Liver (tissue), 9 donors: ENCODE data around the gene RCOR1. TPM values are rescaled to one million over a fixed set of nuclear protein-coding genes. Genes with fewer than 3 reads are reported as not detected.

Experiments
- DNase-seq: peaks from one replicate; pipeline ENCODE4 v3.0.0-alpha.2; 2017; ENCODE audit warnings: low spot score
- H3K27ac ChIP-seq, 2 donors: one replicate each; pipeline ENCODE4 v1.7.0; 2013; ENCODE audit warnings: inconsistent platforms in 2 of 2, low read length in 2 of 2, control low read depth in 1 of 2, low read depth in 1 of 2, mild to moderate bottlenecking in 1 of 2
- H3K27me3 ChIP-seq, 4 donors: one replicate each; pipeline versions ENCODE4 v1.6.1 to v1.7.0; 2013; ENCODE audit warnings: low read length in 3 of 4, inconsistent platforms in 1 of 4, mild to moderate bottlenecking in 1 of 4, moderate library complexity in 1 of 4; ENCODE audit not compliant: control insufficient read depth in 4 of 4, insufficient read depth in 4 of 4
- H3K36me3 ChIP-seq, 4 donors: one replicate each; pipeline versions ENCODE4 v1.6.1 to v1.7.0; 2013; ENCODE audit warnings: low read length in 3 of 4, mild to moderate bottlenecking in 3 of 4, low read depth in 1 of 4, moderate library complexity in 1 of 4; ENCODE audit not compliant: control insufficient read depth in 4 of 4, insufficient read depth in 3 of 4
- H3K4me1 ChIP-seq, 4 donors: one replicate each; pipeline versions ENCODE4 v1.6.1 to v1.7.0; 2013; ENCODE audit warnings: low read length in 3 of 4, mild to moderate bottlenecking in 3 of 4, moderate library complexity in 1 of 4; ENCODE audit not compliant: control insufficient read depth in 4 of 4, insufficient read depth in 4 of 4
- H3K4me3 ChIP-seq, 3 donors: one replicate each; pipeline versions ENCODE4 v1.6.1 to v1.7.0; 2013; ENCODE audit warnings: low read length in 3 of 3, control low read depth in 1 of 3, low read depth in 1 of 3, mild to moderate bottlenecking in 1 of 3
- H3K9ac ChIP-seq, 2 donors: one replicate each; pipeline ENCODE4 v1.7.0; 2013; ENCODE audit warnings: low read length in 2 of 2, mild to moderate bottlenecking in 2 of 2, moderate library complexity in 2 of 2, control low read depth in 1 of 2, low read depth in 1 of 2
- H3K9me3 ChIP-seq, 4 donors: one replicate each; pipeline versions ENCODE4 v1.6.1 to v1.7.0; 2013; ENCODE audit warnings: low read length in 3 of 4; ENCODE audit not compliant: control insufficient read depth in 4 of 4
- ATF3 ChIP-seq: IDR thresholded peaks from 2 replicates; pipeline ENCODE4 v1.6.1; 2016; ENCODE audit warnings: antibody characterized with exemption
- CTCF ChIP-seq: fragments of 150-350 bp; IDR thresholded peaks from 2 replicates; pipeline ENCODE4 v1.5.1; 2017; ENCODE audit warnings: improper control_type of control experiment, low read depth, low read length; ENCODE audit not compliant: missing input control
- EGR1 ChIP-seq, 2 donors: IDR thresholded peaks; 2 replicates each; pipeline ENCODE4 v1.6.1; 2016 to 2018; ENCODE audit warnings: antibody characterized with exemption in 2 of 2, low read depth in 2 of 2
- FOXA1 ChIP-seq: IDR thresholded peaks from 2 replicates; pipeline ENCODE4 v1.6.1; 2016; ENCODE audit warnings: antibody characterized with exemption
- FOXA2 ChIP-seq: IDR thresholded peaks from 2 replicates; pipeline ENCODE4 v1.6.1; 2016; ENCODE audit warnings: antibody characterized with exemption
- GABPA ChIP-seq, 2 donors: IDR thresholded peaks in 1 of 2; conservative IDR thresholded peaks in 1 of 2; 2 replicates each; pipeline ENCODE4 v1.6.1; 2016; ENCODE audit warnings: antibody characterized with exemption in 2 of 2, mild to moderate bottlenecking in 1 of 2, moderate library complexity in 1 of 2
- HNF4A ChIP-seq, 2 donors: conservative IDR thresholded peaks; 2 replicates each; pipeline ENCODE4 v1.6.1; 2016; ENCODE audit warnings: antibody characterized with exemption in 2 of 2, mild to moderate bottlenecking in 2 of 2
- HNF4G ChIP-seq: IDR thresholded peaks from 2 replicates; pipeline ENCODE4 v1.6.1; 2016; ENCODE audit warnings: antibody characterized with exemption
- JUND ChIP-seq, 2 donors: IDR thresholded peaks; 2 replicates each; pipeline ENCODE4 v1.6.1; 2016; ENCODE audit warnings: antibody characterized with exemption in 2 of 2
- MAX ChIP-seq: IDR thresholded peaks from 2 replicates; pipeline ENCODE4 v1.6.1; 2016; ENCODE audit warnings: antibody characterized with exemption
- NR2F2 ChIP-seq: IDR thresholded peaks from 2 replicates; pipeline ENCODE4 v1.6.1; 2016; ENCODE audit warnings: antibody characterized with exemption
- RAD21 ChIP-seq, 2 donors: IDR thresholded peaks; 2 replicates each; pipeline ENCODE4 v1.6.1; 2016; ENCODE audit warnings: antibody characterized with exemption in 2 of 2, mild to moderate bottlenecking in 2 of 2
- REST ChIP-seq: IDR thresholded peaks from 2 replicates; pipeline ENCODE4 v1.6.1; 2016; ENCODE audit warnings: antibody characterized with exemption, mild to moderate bottlenecking
- RXRA ChIP-seq, 2 donors: IDR thresholded peaks; 2 replicates each; pipeline ENCODE4 v1.6.1; 2017 to 2018; ENCODE audit warnings: antibody characterized with exemption in 2 of 2, mild to moderate bottlenecking in 1 of 2
- SP1 ChIP-seq: IDR thresholded peaks from 2 replicates; pipeline ENCODE4 v1.6.1; 2018; ENCODE audit warnings: antibody characterized with exemption, mild to moderate bottlenecking
- TAF1 ChIP-seq: conservative IDR thresholded peaks from 2 replicates; pipeline ENCODE4 v1.6.1; 2016; ENCODE audit warnings: antibody characterized with exemption, mild to moderate bottlenecking
- YY1 ChIP-seq: IDR thresholded peaks from 2 replicates; pipeline ENCODE4 v1.6.1; 2016; ENCODE audit warnings: antibody characterized with exemption, mild to moderate bottlenecking
- ZBTB33 ChIP-seq: IDR thresholded peaks from 2 replicates; pipeline ENCODE4 v1.6.1; 2016; ENCODE audit warnings: antibody characterized with exemption
- WGBS: extraction: QIAGEN DNeasy Blood & Tissue Kit; methylation state at CpG from one replicate; pipeline ENCODE4 v1.1.7; 2013; 5-methylcytosine and 5-hydroxymethylcytosine counted together
- polyA plus RNA-seq, 2 donors: library from polyadenylated mRNA; stranded (reverse) in 1 of 2; unstranded in 1 of 2; fragments of 200-250 nt in 1 of 2; fragments of >200 nt in 1 of 2; fragmentation: Nextera tagmentation in 1 of 2; extraction: Ambion mirVana in 1 of 2; gene quantifications; one replicate each; pipeline versions ENCODE4 v1.2.1 to v1.2.3, GENCODE V29; 2013 to 2015
- total RNA-seq, 2 donors: library from RNA; depleted of rRNA; stranded (reverse); fragments of >200 nt; gene quantifications; one replicate each; pipeline ENCODE4 v1.2.3, GENCODE V29; 2014
- donor health status: healthy.
- donor health status: healthy.
- donor health status: healthy.
- donor health status: healthy.
- donor health status: healthy.

RCOR1 gene
- total and polyA plus RNA-seq, 4 donors = 4.2 to 17.0 (median 5.7) TPM

- Histone ChIP-seq H3K9ac (no peak overlapping the region), H3K4me3 (no peak overlapping the region), H3K9me3 (no peaks in the 10 kb centered on the region), H3K36me3 (no peaks in the 10 kb centered on the region), H3K27ac (no peak overlapping the region), H3K27me3 (no peaks in the 10 kb centered on the region), H3K4me1 (peaks cover 1 to 10% (median 5%) of the 10 kb centered on the region in 4 donors)
- 96% methylated on average over 3 of the region's 3 CpGs for WGBS
- DNase-seq = no peak
- no peak for TF ChIP-seq RAD21 (IDR thresholded peaks at IDR 0.05)
- TF ChIP-seq HNF4A (conservative IDR thresholded peaks at IDR 0.05) = no peak
- no peak for TF ChIP-seq GABPA (IDR thresholded peaks at IDR 0.05 in 1 of 2, conservative IDR thresholded peaks at IDR 0.05 in 1 of 2)
- no peak for TF ChIP-seq NR2F2
- TF ChIP-seq CTCF = no peak
- TF ChIP-seq MAX = no peak
- no peak for TF ChIP-seq JUND (IDR thresholded peaks at IDR 0.05)
- TF ChIP-seq FOXA2 = no peak
- no peak for TF ChIP-seq YY1
- TF ChIP-seq SP1 = no peak
- TF ChIP-seq ATF3 = no peak
- TF ChIP-seq FOXA1 = no peak
- TF ChIP-seq TAF1 = no peak
These were observed 32.2 kb downstream of the RCOR1 start for GRCh38 chr14:102624666-102625065.

- 72% methylated on average over 6 of the region's 6 CpGs for WGBS
- Histone ChIP-seq H3K9me3 (no peaks in the 10 kb centered on the region), H3K9ac (no peak overlapping the region), H3K4me3 (no peak overlapping the region), H3K4me1 (peaks cover 1 to 10% (median 5%) of the 10 kb centered on the region in 4 donors), H3K27ac (peak overlapping the region in 1 of 2 donors; percentile 3), H3K27me3 (no peaks in the 10 kb centered on the region), H3K36me3 (no peaks in the 10 kb centered on the region)
- no peak for TF ChIP-seq FOXA1
- TF ChIP-seq HNF4A (conservative IDR thresholded peaks at IDR 0.05) = peak; percentile 74 to 90
- TF ChIP-seq HNF4G = no peak
- TF ChIP-seq CTCF = no peak
- no peak for TF ChIP-seq FOXA2
- TF ChIP-seq TAF1 = no peak
- TF ChIP-seq JUND (IDR thresholded peaks at IDR 0.05) = peak; percentile 60 to 71
- TF ChIP-seq REST = no peak
- no peak for TF ChIP-seq RAD21 (IDR thresholded peaks at IDR 0.05)
- no peak for TF ChIP-seq SP1
- peak; percentile 33 to 70 for TF ChIP-seq RXRA (IDR thresholded peaks at IDR 0.05)
- no peak for TF ChIP-seq EGR1 (IDR thresholded peaks at IDR 0.05; ENCODE audit: low read depth in 2 of 2)
- TF ChIP-seq GABPA (IDR thresholded peaks at IDR 0.05 in 1 of 2, conservative IDR thresholded peaks at IDR 0.05 in 1 of 2) = no peak
- TF ChIP-seq YY1 = no peak
- TF ChIP-seq NR2F2 = peak; percentile 72
- TF ChIP-seq MAX = peak; percentile 28
- TF ChIP-seq ATF3 = no peak
- TF ChIP-seq ZBTB33 = peak; percentile 36
- no peak for DNase-seq
These were observed 33.3 kb downstream of the RCOR1 start for GRCh38 chr14:102625564-102626296.
